Mesenchymal stem cell (in vitro differentiated cells and primary cell): ENCODE data around the gene ATOH7.
"Not testable (repeated sequence)": the region's sequence is repeated elsewhere in the genome, so short reads cannot be mapped to it uniquely, and the experiment has no call there.

Source experiments
- DNase-seq: peaks from one replicate; pipeline ENCODE4 v3.0.0-alpha.2; 2013
- H2AFZ ChIP-seq: one replicate; pipeline ENCODE4 v1.6.1; 2013; ENCODE audit warnings: low read depth, mild to moderate bottlenecking, control low read depth, inconsistent platforms, low read length, moderate library complexity
- H2AK5ac ChIP-seq: 2 replicates; pipeline ENCODE4 v1.6.1; 2013; ENCODE audit warnings: low read length, moderate library complexity, mild to moderate bottlenecking, inconsistent platforms; ENCODE audit not compliant: severe bottlenecking
- H2BK120ac ChIP-seq: one replicate; pipeline ENCODE4 v1.6.1; 2013; ENCODE audit warnings: low read depth, mild to moderate bottlenecking, inconsistent platforms, low read length, moderate library complexity
- H2BK12ac ChIP-seq, 2 experiments: one replicate each; pipeline ENCODE4 v1.6.1; 2013; ENCODE audit warnings: inconsistent platforms in 2 of 2, low read length in 2 of 2, mild to moderate bottlenecking in 2 of 2, moderate library complexity in 2 of 2, control low read depth in 1 of 2
- H2BK15ac ChIP-seq: one replicate; pipeline ENCODE4 v1.6.1; 2013; ENCODE audit warnings: mild to moderate bottlenecking, low read depth, inconsistent platforms; ENCODE audit not compliant: poor library complexity, severe bottlenecking
- H2BK5ac ChIP-seq: 2 replicates; pipeline ENCODE4 v1.6.1; 2013; ENCODE audit warnings: low read depth, mild to moderate bottlenecking, low read length, control low read depth, inconsistent platforms; ENCODE audit not compliant: poor library complexity, severe bottlenecking
- H3K14ac ChIP-seq, 2 experiments: one replicate each; pipeline ENCODE4 v1.6.1; 2013; ENCODE audit warnings: inconsistent platforms in 2 of 2, low read length in 2 of 2, control low read depth in 1 of 2, mild to moderate bottlenecking in 1 of 2, moderate library complexity in 1 of 2
- H3K18ac ChIP-seq, 2 experiments: one replicate each; pipeline ENCODE4 v1.6.1; 2013; ENCODE audit warnings: inconsistent platforms in 2 of 2, low read length in 2 of 2, control low read depth in 1 of 2, low read depth in 1 of 2, mild to moderate bottlenecking in 1 of 2
- H3K23ac ChIP-seq, 2 experiments: one replicate each; pipeline ENCODE4 v1.6.1; 2013; ENCODE audit warnings: inconsistent platforms in 2 of 2, low read length in 2 of 2, mild to moderate bottlenecking in 2 of 2, moderate library complexity in 2 of 2, control low read depth in 1 of 2
- H3K27ac ChIP-seq: 2 replicates; pipeline ENCODE4 v1.5.1; 2013; ENCODE audit warnings: mild to moderate bottlenecking, moderate library complexity, low read length, control low read depth, inconsistent platforms; ENCODE audit not compliant: poor library complexity, severe bottlenecking
- H3K27me3 ChIP-seq, 2 experiments: 2 replicates each; pipeline versions ENCODE4 v1.6.1 to v1.7.0; 2013; ENCODE audit warnings: low read length in 2 of 2, mild to moderate bottlenecking in 2 of 2, moderate library complexity in 2 of 2, control low read depth in 1 of 2, inconsistent platforms in 1 of 2; ENCODE audit not compliant: control insufficient read depth in 1 of 2, insufficient read depth in 1 of 2
- H3K36me3 ChIP-seq, 2 experiments: 2 replicates each; pipeline versions ENCODE4 v1.6.1 to v1.7.0; 2013; ENCODE audit warnings: low read length in 2 of 2, control low read depth in 1 of 2, inconsistent platforms in 1 of 2, low read depth in 1 of 2, mild to moderate bottlenecking in 1 of 2; ENCODE audit not compliant: insufficient read depth in 2 of 2, control insufficient read depth in 1 of 2
- H3K4ac ChIP-seq, 2 experiments: one replicate each; pipeline ENCODE4 v1.6.1; 2013; ENCODE audit warnings: inconsistent platforms in 2 of 2, low read length in 2 of 2, mild to moderate bottlenecking in 2 of 2, moderate library complexity in 2 of 2, control low read depth in 1 of 2, low read depth in 1 of 2
- H3K4me1 ChIP-seq: 2 replicates; pipeline ENCODE4 v1.6.1; 2013; ENCODE audit warnings: low read depth, low read length, control low read depth; ENCODE audit not compliant: control insufficient read depth, insufficient read depth
- H3K4me2 ChIP-seq: 2 replicates; pipeline ENCODE4 v1.6.1; 2013; ENCODE audit warnings: low read length, mild to moderate bottlenecking, inconsistent platforms; ENCODE audit not compliant: poor library complexity, severe bottlenecking
- H3K4me3 ChIP-seq, 2 experiments: 2 replicates each; pipeline versions ENCODE4 v1.5.1 to v1.7.0; 2013; ENCODE audit warnings: low read length in 2 of 2, mild to moderate bottlenecking in 2 of 2, control low read depth in 1 of 2, low read depth in 1 of 2; ENCODE audit not compliant: insufficient read depth in 1 of 2
- H3K79me1 ChIP-seq: replicated peaks from 2 replicates; pipeline ENCODE4 v1.6.1; 2013; ENCODE audit warnings: mild to moderate bottlenecking, control low read depth, low read length, inconsistent platforms; ENCODE audit not compliant: poor library complexity, severe bottlenecking
- H3K9ac ChIP-seq: 2 replicates; pipeline ENCODE4 v1.7.0; 2013; ENCODE audit warnings: mild to moderate bottlenecking, low read length, moderate library complexity
- H3K9me3 ChIP-seq: 2 replicates; pipeline ENCODE4 v1.7.0; 2013; ENCODE audit warnings: mild to moderate bottlenecking, low read length; ENCODE audit not compliant: control insufficient read depth
- H4K8ac ChIP-seq: one replicate; pipeline ENCODE4 v1.6.1; 2013; ENCODE audit warnings: inconsistent platforms, mild to moderate bottlenecking, low read length, moderate library complexity
- H4K91ac ChIP-seq: one replicate; pipeline ENCODE4 v1.6.1; 2013; ENCODE audit warnings: mild to moderate bottlenecking, low read length, inconsistent platforms
- whole genome bisulfite sequencing: methylation state at CpG from one replicate; pipeline ENCODE4 v1.1.7; 2013; ENCODE audit warnings: mixed read lengths; 5-methylcytosine and 5-hydroxymethylcytosine counted together

ATOH7 gene

DNA sequence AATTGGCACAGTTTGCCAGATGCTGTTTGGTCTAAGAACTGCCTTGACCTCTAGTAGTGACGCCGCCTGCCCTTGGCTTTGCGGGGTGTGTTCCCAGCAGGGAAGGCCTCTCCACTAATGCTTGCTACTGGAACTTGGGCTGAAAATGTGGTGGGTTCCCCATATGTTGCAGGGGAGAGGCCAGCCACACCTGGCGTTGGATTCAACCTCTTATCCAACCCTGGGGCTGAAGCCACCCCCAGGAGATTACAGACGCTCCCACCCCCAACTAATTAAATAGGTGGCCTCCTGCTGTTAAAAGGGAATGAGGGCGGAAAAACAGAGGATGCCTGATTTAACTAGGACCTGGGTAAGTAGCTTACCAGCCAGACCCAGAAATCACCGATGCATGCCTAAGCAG, 19.2 kb upstream of the ATOH7 start:
- 55% methylated on average over 5 of the region's 7 CpGs for WGBS
- H3K36me3 ChIP-seq = no peaks in the 10 kb centered on the region
- no peak overlapping the region for H2BK120ac ChIP-seq
- no peak overlapping the region for H3K18ac ChIP-seq
- H4K8ac ChIP-seq = no peak overlapping the region
- no peak overlapping the region for H3K9ac ChIP-seq
- no peak for DNase-seq
- no peak overlapping the region for H3K14ac ChIP-seq
- no peak overlapping the region for H2BK5ac ChIP-seq
- H3K4ac ChIP-seq = no peak overlapping the region
- no peak overlapping the region for H2BK15ac ChIP-seq
- H3K4me3 ChIP-seq = peak overlapping the region in 1 of 2 experiments; percentile 20
- H3K79me1 ChIP-seq = no peaks in the 10 kb centered on the region
- no peaks in the 10 kb centered on the region for H3K9me3 ChIP-seq
- H3K4me1 ChIP-seq = no peaks in the 10 kb centered on the region
- H3K27ac ChIP-seq = no peak overlapping the region
- H3K4me2 ChIP-seq = no peak overlapping the region
- no peak overlapping the region for H4K91ac ChIP-seq
- no peak overlapping the region for H2AK5ac ChIP-seq
- H3K23ac ChIP-seq = no peak overlapping the region
- peaks cover 4 to 9% of the 10 kb centered on the region in 2 experiments for H3K27me3 ChIP-seq
- H2AFZ ChIP-seq = no peak overlapping the region
- H2BK12ac ChIP-seq = no peak overlapping the region

DNA sequence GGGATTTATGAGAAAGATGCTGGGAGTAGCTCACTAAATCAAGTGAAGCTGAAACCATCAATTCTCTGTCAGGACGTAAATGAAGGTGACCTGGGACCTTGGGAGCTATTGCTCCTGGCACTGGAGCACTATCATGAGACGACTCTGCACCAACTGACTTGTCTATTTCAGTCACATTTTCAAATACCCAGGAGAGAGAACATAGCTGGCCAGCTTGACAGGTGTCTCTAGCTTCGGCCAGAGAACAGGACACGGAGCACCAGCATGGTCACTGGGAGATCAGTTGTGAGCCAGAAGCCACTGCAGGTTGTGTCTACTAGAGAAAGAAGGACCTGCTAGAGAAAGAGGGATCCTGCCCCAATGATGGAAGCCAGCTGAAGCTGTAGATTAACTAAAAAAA, 17.4 kb upstream of the ATOH7 start:
- no peaks in the 10 kb centered on the region for H3K79me1 ChIP-seq
- WGBS = 89% methylated on average over 4 of the region's 4 CpGs
- no peak overlapping the region for H3K18ac ChIP-seq
- H3K27me3 ChIP-seq = peaks cover 4 to 9% of the 10 kb centered on the region in 2 experiments
- no peak overlapping the region for H3K14ac ChIP-seq
- H4K8ac ChIP-seq = no peak overlapping the region
- no peak overlapping the region for H2BK5ac ChIP-seq
- no peak overlapping the region for H3K9ac ChIP-seq
- no peak overlapping the region for H2BK120ac ChIP-seq
- no peak overlapping the region for H3K27ac ChIP-seq
- no peak overlapping the region for H3K4me2 ChIP-seq
- H3K4me3 ChIP-seq = no peak overlapping the region
- no peak overlapping the region for H4K91ac ChIP-seq
- H3K36me3 ChIP-seq = no peaks in the 10 kb centered on the region
- H3K9me3 ChIP-seq = no peaks in the 10 kb centered on the region
- no peak overlapping the region for H3K23ac ChIP-seq
- no peak for DNase-seq
- no peak overlapping the region for H2BK12ac ChIP-seq
- H2AK5ac ChIP-seq = no peak overlapping the region
- H2AFZ ChIP-seq = no peak overlapping the region
- no peaks in the 10 kb centered on the region for H3K4me1 ChIP-seq
- H2BK15ac ChIP-seq = no peak overlapping the region
- no peak overlapping the region for H3K4ac ChIP-seq

DNA sequence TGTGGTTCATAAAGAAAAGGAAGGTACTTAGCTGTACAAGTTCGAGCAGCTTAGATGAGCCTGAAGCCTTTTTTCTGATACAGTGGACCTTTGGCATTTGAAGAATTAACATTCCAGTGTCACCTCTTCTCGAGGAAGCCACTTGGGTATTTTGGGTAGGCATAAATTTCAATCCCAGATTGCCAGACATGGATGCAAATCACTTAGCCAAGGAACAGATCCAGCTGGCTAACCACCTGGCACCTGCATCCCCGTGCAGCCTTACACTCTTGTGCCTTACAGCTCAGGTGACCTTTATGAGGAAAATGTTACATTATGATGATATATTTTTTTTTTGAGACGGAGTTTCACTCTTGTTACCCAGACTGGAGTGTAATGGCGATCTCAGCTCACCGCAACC, 16.0 kb upstream of the ATOH7 start:
- 79% methylated on average over 6 of the region's 6 CpGs for WGBS

GRCh38 chr10:68246397-68246796, 14.5 kb upstream of the ATOH7 start:
- H3K27ac ChIP-seq, H2AK5ac ChIP-seq, H2AFZ ChIP-seq, H2BK12ac ChIP-seq, H2BK120ac ChIP-seq, H3K27me3 ChIP-seq, H2BK15ac ChIP-seq, H3K4me1 ChIP-seq, H3K4ac ChIP-seq, H4K91ac ChIP-seq, H3K18ac ChIP-seq, H3K9ac ChIP-seq, H2BK5ac ChIP-seq, H3K4me3 ChIP-seq, DNase-seq, H3K36me3 ChIP-seq, H3K23ac ChIP-seq, H3K14ac ChIP-seq, H3K79me1 ChIP-seq, H4K8ac ChIP-seq, H3K4me2 ChIP-seq, H3K9me3 ChIP-seq: not testable (repeated sequence)
- 91% methylated on average over 5 of the region's 7 CpGs for WGBS

More for the DNA sequence above, 16.0 kb upstream of the ATOH7 start:
- H2BK12ac ChIP-seq = no peak overlapping the region
- H3K79me1 ChIP-seq = no peaks in the 10 kb centered on the region
- H3K23ac ChIP-seq = no peak overlapping the region
- no peak overlapping the region for H3K4ac ChIP-seq
- H2BK120ac ChIP-seq = no peak overlapping the region
- no peak for DNase-seq
- no peak overlapping the region for H4K91ac ChIP-seq
- H2BK5ac ChIP-seq = no peak overlapping the region
- H2AK5ac ChIP-seq = no peak overlapping the region
- H3K27ac ChIP-seq = no peak overlapping the region
- no peak overlapping the region for H3K4me2 ChIP-seq
- H4K8ac ChIP-seq = no peak overlapping the region
- H3K4me3 ChIP-seq = no peak overlapping the region
- H3K27me3 ChIP-seq = peaks cover 4 to 5% of the 10 kb centered on the region in 2 experiments
- H3K14ac ChIP-seq = no peak overlapping the region
- no peaks in the 10 kb centered on the region for H3K9me3 ChIP-seq
- H2AFZ ChIP-seq = no peak overlapping the region
- H2BK15ac ChIP-seq = no peak overlapping the region
- no peak overlapping the region for H3K18ac ChIP-seq
- no peak overlapping the region for H3K9ac ChIP-seq
- no peaks in the 10 kb centered on the region for H3K36me3 ChIP-seq
- H3K4me1 ChIP-seq = no peaks in the 10 kb centered on the region
